GM10248 (cell line): ENCODE data around the gene RFTN1.

ENCODE experiments used
- CTCF ChIA-PET: fragments of 300-600 bp; sonication (Branson Sonifier 250); formaldehyde crosslinking; extraction: SDS; loops from one replicate; lab custom pipeline; 2021; ENCODE audit warnings: antibody characterized with exemption; lab: Yijun Ruan, JAX
- POLR2A ChIA-PET: fragments of 350-650 bp; sonication (Branson Sonifier 250); formaldehyde crosslinking; extraction: SDS; loops from one replicate; lab custom pipeline; 2020; ENCODE audit warnings: antibody characterized with exemption; lab: Yijun Ruan, JAX
- DNase-seq: peaks from one replicate; pipeline ENCODE4 v3.0.0; 2012; ENCODE audit errors: extremely low spot score
- CTCF ChIP-seq: IDR thresholded peaks from 2 replicates; pipeline ENCODE4 v1.5.1; 2012; ENCODE audit warnings: mild to moderate bottlenecking, low read depth; ENCODE audit errors: extremely low read depth, missing control alignments, control extremely low read depth

RFTN1 gene

GRCh38 chr3:16550676-16551341, 37.3 kb upstream of the RFTN1 start:
- peak; percentile 90 for TF ChIP-seq CTCF
- ChIA-PET POLR2A (interaction anchor here (1.0 kb wide), 1 partner anchor 35 kb away, joined by 3 read pairs; no protein-coding TSS in a partner anchor), CTCF (interaction anchor here (0.7 to 7.9 kb wide), 26 partner anchors 9 to 502 kb away, joined by 3 to 72 read pairs (median 6); partner anchors contain the start of genes DPH3 and OXNAD1)
- DNase-seq, result peak; percentile 65

GRCh38 chr3:16550305-16550675, 36.8 kb upstream of the RFTN1 start:
- POLR2A ChIA-PET, result interaction anchor here (1.0 kb wide), 1 partner anchor 34 kb away, joined by 3 read pairs; no protein-coding TSS in a partner anchor
- DNase-seq, result no peak
- CTCF ChIA-PET, result interaction anchor here (0.7 to 7.9 kb wide), 26 partner anchors 9 to 501 kb away, joined by 3 to 72 read pairs (median 6); partner anchors contain the start of genes DPH3 and OXNAD1

GRCh38 chr3:16548721-16549120, 35.2 kb upstream of the RFTN1 start:
- TF ChIP-seq CTCF, result no peak
- no peak for DNase-seq
- ChIA-PET POLR2A (no interaction called here), CTCF (interaction anchor here (2.0 to 7.9 kb wide), 3 partner anchors 11 to 258 kb away, joined by 4 to 72 read pairs (median 17); no protein-coding TSS in a partner anchor)

More at GRCh38 chr3:16550305-16550675, 36.8 kb upstream of the RFTN1 start:
- TF ChIP-seq CTCF, result no peak

- no peak for DNase-seq
- CTCF ChIA-PET, result interaction anchor here (1.1 to 2.2 kb wide), 7 partner anchors 11 to 500 kb away, joined by 3 to 10 read pairs (median 4); no protein-coding TSS in a partner anchor
- no peak for TF ChIP-seq CTCF
- POLR2A ChIA-PET, result no interaction called here
Measured at GRCh38 chr3:16547561-16548357, 34.3 kb upstream of the RFTN1 start.

- POLR2A ChIA-PET, result interaction anchor here (0.6 kb wide), 1 partner anchor 29 kb away, joined by 6 read pairs; no protein-coding TSS in a partner anchor
- no peak for TF ChIP-seq CTCF
Measured at GRCh38 chr3:16546186-16547010, 32.9 kb upstream of the RFTN1 start.

More at GRCh38 chr3:16546186-16547010, 32.9 kb upstream of the RFTN1 start:
- no peak for DNase-seq
- CTCF ChIA-PET, result interaction anchor here (1.1 to 2.2 kb wide), 8 partner anchors 9 to 499 kb away, joined by 3 to 10 read pairs (median 4); no protein-coding TSS in a partner anchor
